Fibroblast of lung (primary cell): ENCODE data around the gene KLC1.

Experiments used
- CTCF ChIP-seq, 2 donors: IDR thresholded peaks in 1 of 2; conservative IDR thresholded peaks in 1 of 2; 1 replicate in 1 of 2; 2 replicates in 1 of 2; pipeline ENCODE4 v1.5.1; 2011 to 2012; ENCODE audit warnings: low read length in 2 of 2, control low read depth in 1 of 2, inconsistent platforms in 1 of 2, low read depth in 1 of 2, mild to moderate bottlenecking in 1 of 2
- EZH2 ChIP-seq: IDR thresholded peaks from 2 replicates; pipeline ENCODE4 v1.5.1; 2012; ENCODE audit warnings: low read length, control low read depth, mild to moderate bottlenecking; ENCODE audit errors: missing control alignments

DNA sequence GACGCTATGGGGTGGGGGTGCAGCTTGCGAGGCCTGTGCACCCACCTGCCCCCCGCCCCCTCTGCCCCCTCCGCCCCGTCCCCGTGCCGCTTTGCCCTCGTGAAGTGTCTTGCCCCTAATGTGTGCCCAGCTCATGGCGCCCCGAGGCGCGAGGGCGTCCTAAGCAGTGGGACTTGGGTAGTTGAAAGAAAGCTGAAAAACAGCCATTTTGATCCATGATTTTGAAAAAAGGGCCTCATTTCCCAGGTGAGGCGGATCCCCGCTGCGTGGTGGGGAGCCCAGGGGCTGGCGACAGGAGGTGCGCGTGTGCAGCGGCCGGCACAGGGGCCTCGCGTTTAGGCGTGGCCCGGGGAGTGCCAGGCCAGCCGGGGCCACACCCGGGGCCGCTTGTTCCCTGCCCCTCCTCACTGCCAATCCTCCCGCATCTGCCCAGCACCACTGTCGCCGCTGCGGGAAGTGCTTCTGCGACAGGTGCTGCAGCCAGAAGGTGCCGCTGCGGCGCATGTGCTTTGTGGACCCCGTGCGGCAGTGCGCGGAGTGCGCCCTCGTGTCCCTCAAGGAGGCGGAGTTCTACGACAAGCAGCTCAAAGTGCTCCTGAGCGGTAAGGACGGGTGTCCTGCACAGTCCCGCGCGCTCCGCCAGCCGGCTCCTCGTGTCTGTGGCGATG lies 98.4 kb downstream of the KLC1 start:
- TF ChIP-seq CTCF (conservative IDR thresholded peaks at IDR 0.05 in 1 of 2, IDR thresholded peaks at IDR 0.05 in 1 of 2; ENCODE audit: low read depth in 1 of 2, low read length in 2 of 2) (no peak), EZH2 (no peak)
